ENCODE measurements around the gene CNTNAP5. TPM values are rescaled to one million over a fixed set of nuclear protein-coding genes. Genes with fewer than 3 reads are reported as not detected.

Gene CNTNAP5
- total and polyA plus RNA-seq, 4 donors = not detected

DNA sequence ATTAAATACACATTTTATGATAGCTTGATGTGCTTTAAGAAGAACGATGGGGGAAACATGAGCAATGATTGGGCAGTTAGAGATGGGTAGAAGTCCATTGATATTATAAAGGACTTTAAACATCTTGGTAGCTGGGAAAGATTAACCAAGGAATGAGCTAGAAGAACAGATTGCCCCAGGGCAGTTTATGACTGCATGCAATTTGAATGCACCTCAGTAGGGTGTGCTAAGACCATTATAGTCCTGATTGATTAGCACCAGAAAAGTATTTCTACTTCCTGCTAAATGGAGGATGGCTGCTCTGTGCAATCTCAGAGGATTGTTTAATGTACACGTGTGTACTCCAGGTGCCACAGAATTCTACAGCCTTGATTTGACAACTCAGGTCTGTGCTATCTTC, 641.9 kb downstream of the CNTNAP5 start:
- no peak for TF ChIP-seq SP1 (IDR thresholded peaks at IDR 0.05)
- TF ChIP-seq, protein P1, sequence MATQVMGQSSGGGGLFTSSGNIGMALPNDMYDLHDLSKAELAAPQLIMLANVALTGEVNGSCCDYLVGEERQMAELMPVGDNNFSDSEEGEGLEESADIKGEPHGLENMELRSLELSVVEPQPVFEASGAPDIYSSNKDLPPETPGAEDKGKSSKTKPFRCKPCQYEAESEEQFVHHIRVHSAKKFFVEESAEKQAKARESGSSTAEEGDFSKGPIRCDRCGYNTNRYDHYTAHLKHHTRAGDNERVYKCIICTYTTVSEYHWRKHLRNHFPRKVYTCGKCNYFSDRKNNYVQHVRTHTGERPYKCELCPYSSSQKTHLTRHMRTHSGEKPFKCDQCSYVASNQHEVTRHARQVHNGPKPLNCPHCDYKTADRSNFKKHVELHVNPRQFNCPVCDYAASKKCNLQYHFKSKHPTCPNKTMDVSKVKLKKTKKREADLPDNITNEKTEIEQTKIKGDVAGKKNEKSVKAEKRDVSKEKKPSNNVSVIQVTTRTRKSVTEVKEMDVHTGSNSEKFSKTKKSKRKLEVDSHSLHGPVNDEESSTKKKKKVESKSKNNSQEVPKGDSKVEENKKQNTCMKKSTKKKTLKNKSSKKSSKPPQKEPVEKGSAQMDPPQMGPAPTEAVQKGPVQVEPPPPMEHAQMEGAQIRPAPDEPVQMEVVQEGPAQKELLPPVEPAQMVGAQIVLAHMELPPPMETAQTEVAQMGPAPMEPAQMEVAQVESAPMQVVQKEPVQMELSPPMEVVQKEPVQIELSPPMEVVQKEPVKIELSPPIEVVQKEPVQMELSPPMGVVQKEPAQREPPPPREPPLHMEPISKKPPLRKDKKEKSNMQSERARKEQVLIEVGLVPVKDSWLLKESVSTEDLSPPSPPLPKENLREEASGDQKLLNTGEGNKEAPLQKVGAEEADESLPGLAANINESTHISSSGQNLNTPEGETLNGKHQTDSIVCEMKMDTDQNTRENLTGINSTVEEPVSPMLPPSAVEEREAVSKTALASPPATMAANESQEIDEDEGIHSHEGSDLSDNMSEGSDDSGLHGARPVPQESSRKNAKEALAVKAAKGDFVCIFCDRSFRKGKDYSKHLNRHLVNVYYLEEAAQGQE (IDR thresholded peaks at IDR 0.05) = no peak
- no peak for TF ChIP-seq YY1 (IDR thresholded peaks at IDR 0.05)
- no peak for TF ChIP-seq NR2F2 (IDR thresholded peaks at IDR 0.05)
- TF ChIP-seq CTCF (IDR thresholded peaks at IDR 0.05; ENCODE audit: low read depth, low read length, missing input control) = no peak
- WGBS = 66% methylated on average over 2 of the region's 2 CpGs
- Histone ChIP-seq H3K9me3 (ENCODE audit: control insufficient read depth in 4 of 4, low read length in 3 of 4) (peaks cover 0 to 2% (median 0%) of the 10 kb centered on the region in 4 donors), H3K9ac (ENCODE audit: low read depth in 1 of 2, low read length in 2 of 2) (no peak overlapping the region), H3K4me1 (ENCODE audit: control insufficient read depth in 4 of 4, insufficient read depth in 4 of 4, low read length in 3 of 4) (no peaks in the 10 kb centered on the region), H3K27me3 (ENCODE audit: control insufficient read depth in 4 of 4, insufficient read depth in 4 of 4, low read length in 3 of 4) (no peaks in the 10 kb centered on the region), H3K36me3 (ENCODE audit: control insufficient read depth in 4 of 4, insufficient read depth in 3 of 4, low read depth in 1 of 4, low read length in 3 of 4) (peaks cover 0 to 1% (median 0%) of the 10 kb centered on the region in 4 donors), H3K27ac (ENCODE audit: low read depth in 1 of 2, low read length in 2 of 2) (no peak overlapping the region), H3K4me3 (ENCODE audit: low read depth in 1 of 3, low read length in 3 of 3) (no peak overlapping the region)
- DNase-seq (ENCODE audit: low spot score) = no peak

- H3K9ac ChIP-seq (ENCODE audit: low read depth in 1 of 2, low read length in 2 of 2) = no peak overlapping the region
- TF ChIP-seq, protein P2, sequence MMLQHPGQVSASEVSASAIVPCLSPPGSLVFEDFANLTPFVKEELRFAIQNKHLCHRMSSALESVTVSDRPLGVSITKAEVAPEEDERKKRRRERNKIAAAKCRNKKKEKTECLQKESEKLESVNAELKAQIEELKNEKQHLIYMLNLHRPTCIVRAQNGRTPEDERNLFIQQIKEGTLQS (IDR thresholded peaks at IDR 0.05) = no peak
- TF ChIP-seq EGR1 (IDR thresholded peaks at IDR 0.05; ENCODE audit: low read depth in 2 of 2) (no peak), ZBTB33 (IDR thresholded peaks at IDR 0.05) (no peak), TAF1 (conservative IDR thresholded peaks at IDR 0.05) (no peak), NR2F2 (IDR thresholded peaks at IDR 0.05) (no peak), FOXA2 (IDR thresholded peaks at IDR 0.05) (no peak), GABPA (IDR thresholded peaks at IDR 0.05 in 1 of 2, conservative IDR thresholded peaks at IDR 0.05 in 1 of 2) (no peak), YY1 (IDR thresholded peaks at IDR 0.05) (no peak), HNF4G (IDR thresholded peaks at IDR 0.05) (no peak), RXRA (IDR thresholded peaks at IDR 0.05) (no peak)
- peaks cover 0 to 1% (median 0%) of the 10 kb centered on the region in 4 donors for H3K36me3 ChIP-seq (ENCODE audit: control insufficient read depth in 4 of 4, insufficient read depth in 3 of 4, low read depth in 1 of 4, low read length in 3 of 4)
- no peaks in the 10 kb centered on the region for H3K27me3 ChIP-seq (ENCODE audit: control insufficient read depth in 4 of 4, insufficient read depth in 4 of 4, low read length in 3 of 4)
- peaks cover 0 to 2% (median 0%) of the 10 kb centered on the region in 4 donors for H3K9me3 ChIP-seq (ENCODE audit: control insufficient read depth in 4 of 4, low read length in 3 of 4)
- DNase-seq (ENCODE audit: low spot score) = no peak
- H3K4me3 ChIP-seq (ENCODE audit: low read depth in 1 of 3, low read length in 3 of 3) = no peak overlapping the region
- H3K4me1 ChIP-seq (ENCODE audit: control insufficient read depth in 4 of 4, insufficient read depth in 4 of 4, low read length in 3 of 4) = no peaks in the 10 kb centered on the region
- 56% methylated on average over 2 of the region's 2 CpGs for WGBS
- H3K27ac ChIP-seq (ENCODE audit: low read depth in 1 of 2, low read length in 2 of 2) = no peak overlapping the region
Measured at GRCh38 chr2:124668161-124668560, 643.1 kb downstream of the CNTNAP5 start.
